ENCODE measurements around the gene PLXNC1.

PLXNC1 gene

DNA sequence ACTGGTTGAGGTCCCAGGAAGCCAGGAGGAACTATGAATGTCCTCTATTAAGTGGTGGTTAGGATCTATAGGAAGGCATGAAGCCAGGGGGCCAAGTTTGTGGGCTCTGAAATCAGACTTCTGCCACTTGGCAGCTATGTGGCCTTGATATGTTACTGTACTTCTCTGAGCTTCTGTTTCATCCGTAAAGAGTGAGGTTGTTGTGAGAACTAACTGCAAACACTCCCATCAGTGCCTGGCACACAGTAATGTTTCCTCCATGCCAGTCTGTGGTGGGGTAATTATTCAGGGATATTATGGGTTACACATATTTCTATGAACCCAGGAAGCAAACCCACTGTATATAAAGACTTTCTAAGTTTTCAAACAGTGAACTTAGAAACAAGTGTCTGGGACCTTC, 57.4 kb downstream of the PLXNC1 start:
- Mint-ChIP-seq H3K27me3 (ENCODE audit: low read depth) (peaks cover 4% of the 10 kb centered on the region), H3K4me1 (peaks cover 62% of the 10 kb centered on the region), H3K9me3 (no peaks in the 10 kb centered on the region), H3K27ac (peak overlapping the region; percentile 16 to 82 (median 77)), H3K36me3 (ENCODE audit: low read depth) (no peaks in the 10 kb centered on the region), H3K4me3 (no peak overlapping the region)
- TF ChIP-seq, protein P1, sequence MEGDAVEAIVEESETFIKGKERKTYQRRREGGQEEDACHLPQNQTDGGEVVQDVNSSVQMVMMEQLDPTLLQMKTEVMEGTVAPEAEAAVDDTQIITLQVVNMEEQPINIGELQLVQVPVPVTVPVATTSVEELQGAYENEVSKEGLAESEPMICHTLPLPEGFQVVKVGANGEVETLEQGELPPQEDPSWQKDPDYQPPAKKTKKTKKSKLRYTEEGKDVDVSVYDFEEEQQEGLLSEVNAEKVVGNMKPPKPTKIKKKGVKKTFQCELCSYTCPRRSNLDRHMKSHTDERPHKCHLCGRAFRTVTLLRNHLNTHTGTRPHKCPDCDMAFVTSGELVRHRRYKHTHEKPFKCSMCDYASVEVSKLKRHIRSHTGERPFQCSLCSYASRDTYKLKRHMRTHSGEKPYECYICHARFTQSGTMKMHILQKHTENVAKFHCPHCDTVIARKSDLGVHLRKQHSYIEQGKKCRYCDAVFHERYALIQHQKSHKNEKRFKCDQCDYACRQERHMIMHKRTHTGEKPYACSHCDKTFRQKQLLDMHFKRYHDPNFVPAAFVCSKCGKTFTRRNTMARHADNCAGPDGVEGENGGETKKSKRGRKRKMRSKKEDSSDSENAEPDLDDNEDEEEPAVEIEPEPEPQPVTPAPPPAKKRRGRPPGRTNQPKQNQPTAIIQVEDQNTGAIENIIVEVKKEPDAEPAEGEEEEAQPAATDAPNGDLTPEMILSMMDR (IDR thresholded peaks at IDR 0.05; ENCODE audit: unreplicated experiment in 3 of 3) = no peak

- H3K9me3 Mint-ChIP-seq = peaks cover 3% of the 10 kb centered on the region
- H3K27me3 Mint-ChIP-seq (ENCODE audit: low read depth) = peaks cover 4% of the 10 kb centered on the region
- peaks cover 62% of the 10 kb centered on the region for H3K4me1 Mint-ChIP-seq
- TF ChIP-seq, protein P1 (IDR thresholded peaks at IDR 0.05; ENCODE audit: unreplicated experiment in 3 of 3) = no peak
- H3K27ac Mint-ChIP-seq = peak overlapping the region; percentile 77 to 86 (median 82)
- peaks cover 4% of the 10 kb centered on the region for H3K36me3 Mint-ChIP-seq (ENCODE audit: low read depth)
- H3K4me3 Mint-ChIP-seq = no peak overlapping the region
Measured at GRCh38 chr12:94206886-94207285, 58.5 kb downstream of the PLXNC1 start.

DNA sequence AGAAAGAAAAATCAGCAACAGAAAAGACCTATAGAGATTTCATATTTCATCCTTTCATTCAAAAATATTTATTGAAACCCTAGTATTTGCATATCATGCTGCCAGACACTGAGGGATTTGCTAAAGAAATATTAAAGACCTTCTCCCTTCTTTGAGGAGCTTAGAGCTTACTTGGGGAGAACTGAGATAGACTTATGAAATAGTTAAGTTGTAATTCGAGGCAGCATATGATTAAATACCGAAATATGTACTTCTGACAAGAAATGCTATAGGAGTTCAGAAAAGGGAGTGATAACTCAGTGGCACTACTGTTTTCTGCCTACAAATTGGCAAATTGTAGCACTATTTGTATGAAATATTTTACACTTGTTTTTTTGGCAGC, 59.1 kb downstream of the PLXNC1 start:
- TF ChIP-seq, protein P1 (IDR thresholded peaks at IDR 0.05; ENCODE audit: unreplicated experiment in 3 of 3) = no peak
- peaks cover 4% of the 10 kb centered on the region for H3K27me3 Mint-ChIP-seq (ENCODE audit: low read depth)
- H3K4me1 Mint-ChIP-seq = peaks cover 62% of the 10 kb centered on the region
- peak overlapping the region; percentile 12 to 47 (median 36) for H3K4me3 Mint-ChIP-seq
- H3K36me3 Mint-ChIP-seq (ENCODE audit: low read depth) = peaks cover 4% of the 10 kb centered on the region
- peak overlapping the region; percentile 77 to 86 (median 82) for H3K27ac Mint-ChIP-seq
- peaks cover 3% of the 10 kb centered on the region for H3K9me3 Mint-ChIP-seq

DNA sequence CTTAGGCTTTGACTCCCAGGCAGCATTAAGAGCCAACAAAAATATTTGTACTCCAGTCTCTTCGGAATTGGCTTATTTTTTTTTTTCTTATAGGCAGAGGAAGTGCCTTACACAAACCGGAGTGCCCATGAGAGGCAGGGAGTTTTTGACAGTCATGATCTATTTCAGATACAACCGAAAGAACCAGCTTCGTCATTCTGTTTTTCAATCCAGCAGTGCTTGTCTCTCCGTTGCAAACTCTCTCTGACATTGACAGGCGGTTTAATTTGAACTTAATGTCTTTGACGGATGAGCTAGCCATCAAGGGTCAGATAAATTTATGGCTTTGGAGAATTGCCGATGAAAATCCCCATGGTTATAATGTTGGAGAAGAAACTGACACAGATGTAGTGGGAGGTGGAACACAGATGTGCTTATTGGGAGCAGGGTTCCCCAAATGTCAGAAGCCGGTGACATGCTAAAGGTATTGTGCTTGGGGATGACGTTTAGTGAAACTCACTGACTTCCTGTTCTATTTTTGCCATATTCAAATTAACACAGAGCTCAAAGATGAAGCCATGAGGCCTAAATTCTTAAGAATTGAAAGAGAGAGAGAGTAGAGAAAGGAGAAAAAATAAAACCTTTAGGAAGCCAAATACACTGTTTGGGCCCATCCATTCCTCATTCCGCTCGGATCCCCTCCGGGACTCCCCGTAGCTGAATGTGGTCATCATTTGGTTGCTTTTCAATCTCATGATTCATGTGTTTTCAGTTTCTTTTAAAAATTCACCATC, 59.7 kb downstream of the PLXNC1 start:
- Mint-ChIP-seq H3K4me1 (peaks cover 56% of the 10 kb centered on the region), H3K36me3 (ENCODE audit: low read depth) (peaks cover 4% of the 10 kb centered on the region), H3K27me3 (ENCODE audit: low read depth) (no peaks in the 10 kb centered on the region), H3K27ac (peak overlapping the region; percentile 77 to 86 (median 82)), H3K4me3 (peak overlapping the region; percentile 12 to 47 (median 36)), H3K9me3 (peaks cover 3% of the 10 kb centered on the region)
- TF ChIP-seq, protein P1 (IDR thresholded peaks at IDR 0.05; ENCODE audit: unreplicated experiment in 3 of 3) = no peak

GRCh38 chr12:94208622-94208966, 60.2 kb downstream of the PLXNC1 start:
- no peaks in the 10 kb centered on the region for H3K27me3 Mint-ChIP-seq (ENCODE audit: low read depth)
- no peak overlapping the region for H3K4me3 Mint-ChIP-seq
- H3K27ac Mint-ChIP-seq = peak overlapping the region; percentile 77 to 86 (median 82)
- peaks cover 56% of the 10 kb centered on the region for H3K4me1 Mint-ChIP-seq
- TF ChIP-seq, protein P1 (IDR thresholded peaks at IDR 0.05; ENCODE audit: unreplicated experiment in 3 of 3) = no peak
- peaks cover 3% of the 10 kb centered on the region for H3K9me3 Mint-ChIP-seq
- H3K36me3 Mint-ChIP-seq (ENCODE audit: low read depth) = peaks cover 4% of the 10 kb centered on the region

DNA sequence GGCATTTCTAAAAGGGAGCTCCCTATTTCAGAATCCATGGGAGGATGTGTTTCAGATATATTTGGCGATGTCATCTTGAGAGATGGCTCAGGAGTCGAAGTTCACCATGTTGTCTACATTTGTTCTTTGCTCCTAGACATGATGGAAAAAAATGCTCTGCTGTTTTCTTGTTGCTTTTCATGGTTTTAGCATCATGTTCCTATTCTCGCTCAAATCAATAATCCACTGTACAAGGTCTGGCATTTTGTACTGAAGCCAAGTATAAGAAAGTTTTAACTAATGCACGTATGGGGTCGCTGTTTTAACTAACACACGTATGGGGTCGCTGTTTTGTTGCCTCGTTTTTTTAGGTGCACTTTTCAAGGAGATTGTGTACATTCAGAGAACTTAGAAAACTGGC, 60.9 kb downstream of the PLXNC1 start:
- TF ChIP-seq, protein P1 (IDR thresholded peaks at IDR 0.05; ENCODE audit: unreplicated experiment in 3 of 3) = no peak
- H3K4me1 Mint-ChIP-seq = peaks cover 52% of the 10 kb centered on the region
- no peaks in the 10 kb centered on the region for H3K27me3 Mint-ChIP-seq (ENCODE audit: low read depth)
- H3K9me3 Mint-ChIP-seq = peaks cover 3% of the 10 kb centered on the region
- H3K27ac Mint-ChIP-seq = peak overlapping the region; percentile 28 to 82 (median 57)
- H3K4me3 Mint-ChIP-seq = no peak overlapping the region
- peaks cover 4% of the 10 kb centered on the region for H3K36me3 Mint-ChIP-seq (ENCODE audit: low read depth)

Data from nephron (organoid).